Osteoblast (primary cell): Measurements from ENCODE around the gene PHF2. TPM values are rescaled to one million over a fixed set of nuclear protein-coding genes. Genes with fewer than 3 reads are reported as not detected.

ENCODE experiments used
- DNase-seq: peaks from one replicate; pipeline ENCODE4 v3.0.0; 2011; ENCODE audit warnings: low spot score, mixed read lengths; ENCODE audit not compliant: insufficient read length; ENCODE audit errors: missing footprints
- H2AFZ ChIP-seq: 2 replicates; pipeline ENCODE4 v1.6.0; 2011; ENCODE audit warnings: mild to moderate bottlenecking, low read length
- H3K27ac ChIP-seq: 2 replicates; pipeline ENCODE4 v1.5.1; 2011; ENCODE audit warnings: mild to moderate bottlenecking, low read depth, low read length, moderate library complexity
- H3K27me3 ChIP-seq: 2 replicates; pipeline ENCODE4 v1.6.0; 2012; ENCODE audit warnings: mild to moderate bottlenecking, control low read depth, inconsistent platforms, low read length, moderate library complexity; ENCODE audit not compliant: insufficient read depth
- H3K36me3 ChIP-seq: 2 replicates; pipeline ENCODE4 v1.5.1; 2011; ENCODE audit warnings: mild to moderate bottlenecking, low read length, control low read depth, moderate library complexity; ENCODE audit not compliant: insufficient read depth
- H3K4me1 ChIP-seq: 2 replicates; pipeline ENCODE4 v1.5.1; 2011; ENCODE audit warnings: mild to moderate bottlenecking, low read length, control low read depth, moderate library complexity; ENCODE audit not compliant: insufficient read depth
- H3K4me2 ChIP-seq: 2 replicates; pipeline ENCODE4 v1.6.0; 2011; ENCODE audit warnings: mild to moderate bottlenecking, low read length; ENCODE audit not compliant: insufficient read depth
- H3K4me3 ChIP-seq: fragments of 200-600 bp; sonication (generic); 3 replicates; pipeline ENCODE4 v1.5.1; 2012; ENCODE audit warnings: mild to moderate bottlenecking, low read length, inconsistent platforms; ENCODE audit not compliant: insufficient read depth
- H3K79me2 ChIP-seq: 2 replicates; pipeline ENCODE4 v1.6.0; 2012; ENCODE audit warnings: mild to moderate bottlenecking, low read length, control low read depth, inconsistent platforms; ENCODE audit not compliant: insufficient read depth
- H3K9me3 ChIP-seq: 2 replicates; pipeline ENCODE4 v1.5.1; 2011; ENCODE audit warnings: low read depth, low read length, control low read depth
- H4K20me1 ChIP-seq: 2 replicates; pipeline ENCODE4 v1.6.0; 2012; ENCODE audit warnings: mild to moderate bottlenecking, low read length, control low read depth; ENCODE audit not compliant: insufficient read depth
- CTCF ChIP-seq: IDR thresholded peaks from 2 replicates; pipeline ENCODE4 v1.5.1; 2011; ENCODE audit warnings: mild to moderate bottlenecking, low read depth, low read length, moderate library complexity; ENCODE audit errors: extremely low read depth
- total RNA-seq: library from RNA; depleted of rRNA; stranded (reverse); fragments of >200 nt; gene quantifications from 2 replicates; pipeline ENCODE4 v1.2.3, GENCODE V29; 2012

PHF2 gene
- total RNA-seq, 1 donor: 14.8 TPM

- H3K27me3 ChIP-seq: no peaks in the 10 kb centered on the region
- H3K79me2 ChIP-seq: no peaks in the 10 kb centered on the region
- H4K20me1 ChIP-seq: no peaks in the 10 kb centered on the region
- no peaks in the 10 kb centered on the region for H3K9me3 ChIP-seq
- no peaks in the 10 kb centered on the region for H3K4me1 ChIP-seq
- no peak overlapping the region for H2AFZ ChIP-seq
- DNase-seq: no peak
- no peak for TF ChIP-seq CTCF
- no peak overlapping the region for H3K27ac ChIP-seq
- no peaks in the 10 kb centered on the region for H3K36me3 ChIP-seq
- no peak overlapping the region for H3K4me3 ChIP-seq
- no peak overlapping the region for H3K4me2 ChIP-seq
Measured at GRCh38 chr9:93708987-93709302, 132.6 kb downstream of the PHF2 start.

GRCh38 chr9:93709600-93710369 lies 133.4 kb downstream of the PHF2 start:
- Histone ChIP-seq H2AFZ (no peak overlapping the region), H4K20me1 (no peaks in the 10 kb centered on the region), H3K4me3 (no peak overlapping the region), H3K9me3 (no peaks in the 10 kb centered on the region), H3K27me3 (no peaks in the 10 kb centered on the region), H3K4me1 (no peaks in the 10 kb centered on the region), H3K4me2 (no peak overlapping the region), H3K27ac (no peak overlapping the region), H3K36me3 (no peaks in the 10 kb centered on the region), H3K79me2 (no peaks in the 10 kb centered on the region)
- no peak for TF ChIP-seq CTCF
- DNase-seq: no peak

- Histone ChIP-seq H3K79me2 (no peaks in the 10 kb centered on the region), H3K4me1 (no peaks in the 10 kb centered on the region), H3K27ac (no peak overlapping the region), H3K4me3 (no peak overlapping the region), H3K36me3 (no peaks in the 10 kb centered on the region), H3K27me3 (no peaks in the 10 kb centered on the region), H2AFZ (no peak overlapping the region), H3K4me2 (no peak overlapping the region), H3K9me3 (no peaks in the 10 kb centered on the region), H4K20me1 (no peaks in the 10 kb centered on the region)
- no peak for DNase-seq
- TF ChIP-seq CTCF: no peak
Measured at GRCh38 chr9:93710370-93710723, 134.0 kb downstream of the PHF2 start.

- H3K36me3 ChIP-seq: no peaks in the 10 kb centered on the region
- no peak overlapping the region for H3K4me2 ChIP-seq
- no peak for DNase-seq
- H3K79me2 ChIP-seq: no peaks in the 10 kb centered on the region
- H3K9me3 ChIP-seq: no peaks in the 10 kb centered on the region
- H3K27ac ChIP-seq: no peak overlapping the region
- no peak for TF ChIP-seq CTCF
- H3K27me3 ChIP-seq: no peaks in the 10 kb centered on the region
- H2AFZ ChIP-seq: no peak overlapping the region
- H4K20me1 ChIP-seq: no peaks in the 10 kb centered on the region
- H3K4me3 ChIP-seq: no peak overlapping the region
- no peaks in the 10 kb centered on the region for H3K4me1 ChIP-seq
Measured at GRCh38 chr9:93711002-93711401, 134.6 kb downstream of the PHF2 start.
